DMS 273 (cell line): ENCODE measurements around the gene BZW2.

Experiments
- DNase-seq: peaks from one replicate; lab custom pipeline; 2025; ENCODE audit not compliant: unreplicated experiment; lab: John Stamatoyannopoulos, UW

Gene BZW2

GRCh38 chr7:16712916-16713315 lies 66.9 kb downstream of the BZW2 start:
- no peak for DNase-seq

GRCh38 chr7:16715928-16716327 lies 69.9 kb downstream of the BZW2 start:
- no peak for DNase-seq

- no peak for DNase-seq
Observed at GRCh38 chr7:16718111-16718656, 72.2 kb downstream of the BZW2 start.

GRCh38 chr7:16719699-16720098 lies 73.7 kb downstream of the BZW2 start:
- no peak for DNase-seq

- no peak for DNase-seq
Observed at GRCh38 chr7:16721541-16721940, 75.6 kb downstream of the BZW2 start.

GRCh38 chr7:16724344-16724743 lies 78.4 kb downstream of the BZW2 start:
- no peak for DNase-seq

- DNase-seq: no peak
Observed at GRCh38 chr7:16726189-16726588, 80.2 kb downstream of the BZW2 start.

GRCh38 chr7:16727736-16728135 lies 81.8 kb downstream of the BZW2 start:
- DNase-seq: no peak

GRCh38 chr7:16728811-16729210 lies 82.8 kb downstream of the BZW2 start:
- no peak for DNase-seq

GRCh38 chr7:16729541-16729940 lies 83.6 kb downstream of the BZW2 start:
- DNase-seq: no peak

- DNase-seq: no peak
Observed at GRCh38 chr7:16730937-16731336, 85.0 kb downstream of the BZW2 start.

- no peak for DNase-seq
Observed at GRCh38 chr7:16732828-16733227, 86.8 kb downstream of the BZW2 start.

- no peak for DNase-seq
Observed at GRCh38 chr7:16734148-16734726, 88.3 kb downstream of the BZW2 start.

GRCh38 chr7:16735020-16735419 lies 89.0 kb downstream of the BZW2 start:
- no peak for DNase-seq

- DNase-seq: no peak
Observed at GRCh38 chr7:16738011-16738688, 92.2 kb downstream of the BZW2 start.

GRCh38 chr7:16739863-16740622 lies 94.1 kb downstream of the BZW2 start:
- peak; percentile 42 for DNase-seq

GRCh38 chr7:16740623-16740953 lies 94.6 kb downstream of the BZW2 start:
- DNase-seq: no peak

- no peak for DNase-seq
Observed at GRCh38 chr7:16740996-16741395, 95.0 kb downstream of the BZW2 start.

- DNase-seq: no peak
Observed at GRCh38 chr7:16741676-16742075, 95.7 kb downstream of the BZW2 start.

GRCh38 chr7:16742547-16742946 lies 96.6 kb downstream of the BZW2 start:
- DNase-seq: no peak

GRCh38 chr7:16743236-16743635 lies 97.3 kb downstream of the BZW2 start:
- DNase-seq: no peak
